BE2C (cell line): ENCODE results near the gene ADGRD1.

Experiments used
- DNase-seq: peaks from one replicate; pipeline ENCODE4 v3.0.0-alpha.2; 2020
- H3K27me3 ChIP-seq: fragments of 250-450 bp; sonication (Bioruptor Pico); 2 replicates; pipeline ENCODE4 v1.5.1; 2020; ENCODE audit warnings: mild to moderate bottlenecking
- H3K36me3 ChIP-seq: fragments of 250-450 bp; sonication (Bioruptor Pico); 2 replicates; pipeline ENCODE4 v1.5.1; 2020; ENCODE audit warnings: mild to moderate bottlenecking
- H3K4me1 ChIP-seq: fragments of 250-450 bp; sonication (Bioruptor Pico); 2 replicates; pipeline ENCODE4 v1.5.1; 2020
- H3K4me3 ChIP-seq: 2 replicates; pipeline ENCODE4 v1.5.1; 2011; ENCODE audit warnings: low read depth, low read length
- H3K9me3 ChIP-seq: fragments of 250-450 bp; sonication (Bioruptor Pico); 2 replicates; pipeline ENCODE4 v1.5.1; 2020
- TF ChIP-seq, protein P1 (sequence below): IDR thresholded peaks from 2 replicates; pipeline ENCODE4 v1.5.1; 2012; ENCODE audit warnings: mild to moderate bottlenecking, low read depth, low read length

The ADGRD1 gene

DNA sequence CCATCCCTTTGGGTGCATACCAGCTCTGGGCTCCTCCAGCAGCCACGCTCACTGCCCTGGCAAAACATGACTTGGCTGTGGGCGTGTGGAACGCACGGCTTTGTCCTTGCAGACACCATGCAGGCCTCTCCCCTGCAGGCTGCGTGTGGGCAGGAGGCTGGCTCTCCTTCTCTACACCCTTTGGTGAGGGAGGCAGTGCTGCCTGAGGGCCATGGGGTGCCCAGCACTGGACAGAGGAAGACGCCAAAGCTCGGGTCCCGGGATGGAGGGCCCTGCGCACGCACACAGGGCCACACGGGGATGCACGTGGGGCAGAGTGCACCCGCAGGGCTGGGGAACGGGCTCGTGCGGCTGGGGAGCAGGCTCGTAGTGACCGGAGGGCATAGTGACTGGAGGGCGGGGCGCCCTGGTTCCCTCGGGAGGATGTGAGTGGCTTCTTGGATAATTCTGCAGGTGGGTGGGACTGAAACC, 89.7 kb downstream of the ADGRD1 start:
- Histone ChIP-seq H3K27me3 (peaks cover 64% of the 10 kb centered on the region), H3K4me1 (peaks cover 20% of the 10 kb centered on the region), H3K9me3 (no peaks in the 10 kb centered on the region), H3K36me3 (no peaks in the 10 kb centered on the region), H3K4me3 (no peak overlapping the region)
- TF ChIP-seq, protein P1, sequence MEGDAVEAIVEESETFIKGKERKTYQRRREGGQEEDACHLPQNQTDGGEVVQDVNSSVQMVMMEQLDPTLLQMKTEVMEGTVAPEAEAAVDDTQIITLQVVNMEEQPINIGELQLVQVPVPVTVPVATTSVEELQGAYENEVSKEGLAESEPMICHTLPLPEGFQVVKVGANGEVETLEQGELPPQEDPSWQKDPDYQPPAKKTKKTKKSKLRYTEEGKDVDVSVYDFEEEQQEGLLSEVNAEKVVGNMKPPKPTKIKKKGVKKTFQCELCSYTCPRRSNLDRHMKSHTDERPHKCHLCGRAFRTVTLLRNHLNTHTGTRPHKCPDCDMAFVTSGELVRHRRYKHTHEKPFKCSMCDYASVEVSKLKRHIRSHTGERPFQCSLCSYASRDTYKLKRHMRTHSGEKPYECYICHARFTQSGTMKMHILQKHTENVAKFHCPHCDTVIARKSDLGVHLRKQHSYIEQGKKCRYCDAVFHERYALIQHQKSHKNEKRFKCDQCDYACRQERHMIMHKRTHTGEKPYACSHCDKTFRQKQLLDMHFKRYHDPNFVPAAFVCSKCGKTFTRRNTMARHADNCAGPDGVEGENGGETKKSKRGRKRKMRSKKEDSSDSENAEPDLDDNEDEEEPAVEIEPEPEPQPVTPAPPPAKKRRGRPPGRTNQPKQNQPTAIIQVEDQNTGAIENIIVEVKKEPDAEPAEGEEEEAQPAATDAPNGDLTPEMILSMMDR: no peak
- DNase-seq: peak; percentile 4

DNA sequence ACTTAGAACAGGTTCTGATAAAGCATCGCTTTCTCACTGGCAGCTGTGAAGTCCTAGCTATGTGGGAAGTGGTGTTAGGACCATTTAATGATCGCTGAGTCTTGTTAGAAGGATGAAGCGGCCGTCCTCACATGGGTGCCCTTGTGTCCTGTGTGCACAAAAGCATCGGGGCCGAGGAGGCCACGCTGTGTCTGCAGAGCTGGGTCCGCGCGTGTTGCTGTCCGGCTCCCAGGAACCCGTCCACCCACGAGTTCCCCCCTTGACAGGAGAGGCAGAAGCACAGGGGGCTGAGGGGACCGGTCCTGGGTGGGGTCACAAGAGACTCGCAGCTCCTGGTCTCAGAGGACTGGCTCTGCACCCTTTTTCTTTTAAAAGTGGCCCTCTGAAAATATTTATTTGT, 90.4 kb downstream of the ADGRD1 start:
- Histone ChIP-seq H3K4me1 (peaks cover 20% of the 10 kb centered on the region), H3K36me3 (no peaks in the 10 kb centered on the region), H3K9me3 (no peaks in the 10 kb centered on the region), H3K27me3 (peaks cover 61% of the 10 kb centered on the region), H3K4me3 (no peak overlapping the region)
- DNase-seq: peak; percentile 2
- TF ChIP-seq, protein P1: no peak

DNA sequence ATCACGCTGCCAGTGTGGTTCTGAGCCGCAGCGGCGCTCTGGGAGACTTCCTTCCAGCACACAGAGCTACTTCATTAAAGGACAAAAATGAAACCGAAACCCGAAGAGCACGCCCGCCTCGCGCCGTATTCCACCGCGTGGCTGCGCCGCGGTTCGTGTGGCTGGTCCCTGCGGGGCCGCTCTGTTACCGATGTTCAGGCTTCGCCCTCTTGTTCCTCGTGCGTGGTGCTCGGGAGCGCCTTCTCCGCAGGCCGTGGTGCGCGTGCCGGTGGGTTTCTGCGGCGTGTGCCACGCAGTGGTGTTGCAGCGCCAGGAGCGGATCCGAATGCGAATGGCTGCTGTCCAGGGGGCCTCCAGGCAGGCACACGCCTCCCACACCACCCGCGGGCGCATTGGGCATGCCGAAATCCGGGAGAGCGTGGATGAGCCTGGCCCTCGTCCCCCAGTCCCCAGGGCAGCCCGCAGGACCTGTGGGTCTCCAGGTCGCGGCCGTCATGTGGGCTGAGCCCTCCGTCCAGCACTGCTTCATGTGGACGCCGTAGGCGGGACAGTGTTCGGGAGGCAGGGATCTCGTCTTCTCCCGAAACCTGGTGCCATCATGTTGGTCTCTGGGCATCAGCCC, 91.2 kb downstream of the ADGRD1 start:
- TF ChIP-seq, protein P1: no peak
- H3K4me3 ChIP-seq: no peak overlapping the region
- H3K9me3 ChIP-seq: no peaks in the 10 kb centered on the region
- peaks cover 12% of the 10 kb centered on the region for H3K4me1 ChIP-seq
- no peaks in the 10 kb centered on the region for H3K36me3 ChIP-seq
- peak; percentile 8 for DNase-seq
- H3K27me3 ChIP-seq: peaks cover 53% of the 10 kb centered on the region

DNA sequence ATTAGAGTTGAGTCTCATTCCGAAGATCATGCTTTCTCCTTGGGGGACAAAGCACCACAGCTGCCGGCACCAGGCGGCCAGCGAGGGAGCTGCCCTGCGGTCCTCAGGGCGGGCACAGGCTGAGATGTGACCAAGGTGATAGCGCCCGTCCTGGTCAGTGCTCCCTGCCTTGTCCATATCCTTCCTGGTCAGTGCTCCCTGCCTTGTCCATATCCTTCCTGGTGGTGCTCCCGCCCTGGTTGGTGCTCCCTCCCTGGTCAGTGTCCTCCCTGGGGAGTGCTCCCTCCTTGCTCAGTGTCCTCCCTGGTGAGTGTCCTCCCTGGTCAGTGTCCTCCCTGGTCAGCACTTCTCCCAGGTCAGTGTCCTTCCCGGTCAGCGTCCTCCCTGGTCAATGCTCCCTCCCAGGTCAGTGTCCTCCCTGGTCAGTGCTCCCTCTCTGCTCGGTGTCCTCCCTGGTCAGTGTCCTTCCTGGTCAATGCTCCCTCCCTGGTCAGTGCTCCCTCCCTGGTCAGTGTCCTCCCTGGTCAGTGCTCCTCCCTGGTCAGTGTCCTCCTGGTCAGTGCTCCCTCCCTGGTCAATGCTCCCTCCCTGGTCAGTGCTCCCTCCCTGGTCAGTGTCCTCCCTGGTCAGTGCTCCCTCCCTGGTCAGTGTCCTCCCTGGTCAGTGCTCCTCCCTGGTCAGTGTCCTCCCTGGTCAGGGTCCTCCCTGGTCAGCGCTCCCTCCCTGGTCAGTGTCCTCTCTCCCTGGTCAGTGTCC, 92.2 kb downstream of the ADGRD1 start:
- H3K36me3 ChIP-seq: no peaks in the 10 kb centered on the region
- TF ChIP-seq, protein P1: no peak
- peaks cover 43% of the 10 kb centered on the region for H3K27me3 ChIP-seq
- H3K9me3 ChIP-seq: no peaks in the 10 kb centered on the region
- peaks cover 12% of the 10 kb centered on the region for H3K4me1 ChIP-seq
- H3K4me3 ChIP-seq: no peak overlapping the region
- peak; percentile 4 for DNase-seq

DNA sequence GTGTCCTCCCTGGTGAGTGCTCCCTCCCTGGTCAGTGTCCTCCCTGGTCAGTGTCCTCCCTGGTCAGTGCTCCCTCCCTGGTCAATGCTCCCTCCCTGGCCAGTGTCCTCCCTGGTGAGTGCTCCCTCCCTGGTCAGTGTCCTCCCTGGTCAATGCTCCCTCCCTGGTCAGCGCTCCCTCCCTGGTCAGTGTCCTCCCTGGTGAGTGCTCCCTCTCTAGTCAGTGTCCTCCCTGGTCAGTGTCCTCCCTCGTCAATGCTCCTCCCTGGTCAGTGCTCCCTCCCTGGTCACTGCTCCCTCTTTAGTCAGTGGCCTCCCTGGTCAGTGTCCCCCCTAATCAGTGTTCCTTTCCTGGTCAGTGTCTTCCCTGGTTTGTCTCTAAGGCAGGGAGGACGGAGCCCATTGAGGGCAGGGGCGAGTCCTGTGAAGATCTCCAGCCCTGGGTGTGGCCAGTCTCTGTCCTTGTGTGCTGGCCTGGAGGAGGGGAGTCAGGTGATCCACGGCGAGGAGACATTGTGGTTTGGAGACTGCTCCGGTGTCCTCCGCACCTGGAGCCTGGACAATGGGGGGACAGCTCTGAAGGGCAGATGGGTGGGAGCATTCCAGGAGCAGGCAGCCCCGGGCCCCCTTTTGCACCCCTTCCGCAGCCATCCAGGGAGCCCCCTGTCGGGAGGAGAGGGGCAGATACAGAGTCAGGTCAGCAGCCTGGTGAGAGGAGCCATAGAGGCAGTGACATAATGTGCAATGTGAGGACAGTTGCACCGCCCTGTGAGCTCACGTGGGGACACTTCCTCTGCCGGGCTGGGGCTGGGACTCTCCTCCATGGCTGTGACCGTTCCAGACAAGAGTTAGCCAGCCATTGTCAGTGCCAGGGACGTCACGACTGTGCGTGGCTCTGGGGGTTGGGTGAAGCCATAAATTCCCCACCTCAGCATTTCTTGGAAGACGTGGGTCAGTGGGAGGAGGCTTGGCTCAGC, 93.4 kb downstream of the ADGRD1 start:
- no peaks in the 10 kb centered on the region for H3K36me3 ChIP-seq
- no peaks in the 10 kb centered on the region for H3K9me3 ChIP-seq
- H3K27me3 ChIP-seq: peaks cover 34% of the 10 kb centered on the region
- no peak overlapping the region for H3K4me3 ChIP-seq
- TF ChIP-seq, protein P1: peak; percentile 17; the same call in 1 of the 2 replicates
- H3K4me1 ChIP-seq: peaks cover 7% of the 10 kb centered on the region
- no peak for DNase-seq
